OCI-LY7 (cell line): Measurements from ENCODE around the gene GNG14. TPM values are rescaled to one million over a fixed set of nuclear protein-coding genes. Genes with fewer than 3 reads are reported as not detected.
"Not testable (repeated sequence)": the region's sequence is repeated elsewhere in the genome, so short reads cannot be mapped to it uniquely, and the experiment has no call there.

Experiments
- BruUV-seq: library from RNA; stranded (reverse); fragments of 400-500 nt; replicated peaks from 2 replicates; lab custom pipeline; 2021; lab: Mats Ljungman, UMichigan
- CTCF ChIA-PET: fragments of 300-600 bp; sonication (Branson Sonifier 250); formaldehyde crosslinking; loops from one replicate; lab custom pipeline; 2022; ENCODE audit warnings: antibody characterized with exemption; ENCODE audit not compliant: unreplicated experiment; lab: Charles Lee
- POLR2A ChIA-PET: fragments of 300-600 bp; sonication (Branson Sonifier 250); formaldehyde crosslinking; loops from one replicate; lab custom pipeline; 2022; ENCODE audit warnings: antibody characterized with exemption; lab: Charles Lee
- DNase-seq: peaks from one replicate; pipeline ENCODE4 v3.0.0-alpha.2; 2015; ENCODE audit warnings: low spot score
- H2AFZ ChIP-seq: fragments of 200-600 bp; sonication (generic), shearing (Covaris generic); 2 replicates; pipeline ENCODE4 v1.6.1; 2014; ENCODE audit warnings: mild to moderate bottlenecking, antibody characterized with exemption, low read length, moderate library complexity
- H3K27ac ChIP-seq: fragments of 200-600 bp; sonication (generic); 2 replicates; pipeline ENCODE4 v1.5.1; 2014; ENCODE audit warnings: mixed run types, low read depth, mild to moderate bottlenecking, moderate library complexity, low read length, inconsistent platforms; ENCODE audit not compliant: poor library complexity, severe bottlenecking
- H3K36me3 ChIP-seq: fragments of 200-600 bp; sonication (generic); 2 replicates; pipeline ENCODE4 v1.6.1; 2014; ENCODE audit warnings: mild to moderate bottlenecking, antibody characterized with exemption, low read length, moderate library complexity, mixed read lengths; ENCODE audit not compliant: insufficient read depth
- H3K4me1 ChIP-seq: fragments of 200-600 bp; sonication (generic); 2 replicates; pipeline ENCODE4 v1.5.1; 2014; ENCODE audit warnings: mild to moderate bottlenecking, low read length; ENCODE audit not compliant: insufficient read depth, poor library complexity, severe bottlenecking
- H3K4me2 ChIP-seq: fragments of 200-600 bp; sonication (generic); 2 replicates; pipeline ENCODE4 v1.6.1; 2014; ENCODE audit warnings: mild to moderate bottlenecking, low read length
- H3K4me3 ChIP-seq: fragments of 200-600 bp; sonication (generic); 2 replicates; pipeline ENCODE4 v1.5.1; 2014; ENCODE audit warnings: mild to moderate bottlenecking, low read depth, low read length; ENCODE audit not compliant: poor library complexity, severe bottlenecking
- H3K79me2 ChIP-seq: fragments of 200-600 bp; sonication (generic); 2 replicates; pipeline ENCODE4 v1.6.1; 2016; ENCODE audit warnings: low read depth, mild to moderate bottlenecking, low read length, moderate library complexity, mixed read lengths; ENCODE audit not compliant: insufficient read depth
- H3K9me2 ChIP-seq: fragments of 200-600 bp; sonication (generic); 2 replicates; pipeline ENCODE4 v1.6.1; 2016; ENCODE audit warnings: mild to moderate bottlenecking, low read length, mixed read lengths; ENCODE audit not compliant: insufficient read depth
- H3K9me3 ChIP-seq: fragments of 200-600 bp; sonication (generic); 2 replicates; pipeline ENCODE4 v1.6.1; 2014; ENCODE audit warnings: mild to moderate bottlenecking, mixed run types, low read length, mixed read lengths
- H4K20me1 ChIP-seq: fragments of 200-600 bp; sonication (generic); 2 replicates; pipeline ENCODE4 v1.6.1; 2014; ENCODE audit warnings: mild to moderate bottlenecking, antibody characterized with exemption, low read length, moderate library complexity, mixed read lengths; ENCODE audit not compliant: insufficient read depth
- EZH2phosphoT487 ChIP-seq: fragments of 200-600 bp; sonication (generic); IDR thresholded peaks from 2 replicates; pipeline ENCODE4 v1.6.1; 2018; ENCODE audit warnings: low read depth, borderline replicate concordance, mild to moderate bottlenecking, mixed run types, antibody characterized with exemption, low read length, moderate library complexity, mixed read lengths
- intact Hi-C: fragments of 100-400 bp; cut with micrococcal nuclease; formaldehyde crosslinking; loops from one replicate; pipeline ENCODE4 v1.10.0; 2022; ENCODE audit not compliant: unreplicated experiment
- total RNA-seq, 2 experiments: library from RNA; depleted of rRNA in 1 of 2; stranded (reverse); fragments of >200 nt in 1 of 2; shearing (Covaris generic) in 1 of 2; gene quantifications; 2 replicates each; pipeline ENCODE4 v1.2.3, GENCODE V29; 2014 to 2022
- TF ChIP-seq, protein P1 (sequence below): fragments of 200-600 bp; sonication (generic); conservative IDR thresholded peaks from 2 replicates; pipeline ENCODE4 v1.5.1; 2014; ENCODE audit warnings: mild to moderate bottlenecking, antibody characterized with exemption, low read length, moderate library complexity, mixed read lengths

The GNG14 gene
- total RNA-seq, 2 experiments from 2014 or later = 0.93 TPM; not detected in 1

DNA sequence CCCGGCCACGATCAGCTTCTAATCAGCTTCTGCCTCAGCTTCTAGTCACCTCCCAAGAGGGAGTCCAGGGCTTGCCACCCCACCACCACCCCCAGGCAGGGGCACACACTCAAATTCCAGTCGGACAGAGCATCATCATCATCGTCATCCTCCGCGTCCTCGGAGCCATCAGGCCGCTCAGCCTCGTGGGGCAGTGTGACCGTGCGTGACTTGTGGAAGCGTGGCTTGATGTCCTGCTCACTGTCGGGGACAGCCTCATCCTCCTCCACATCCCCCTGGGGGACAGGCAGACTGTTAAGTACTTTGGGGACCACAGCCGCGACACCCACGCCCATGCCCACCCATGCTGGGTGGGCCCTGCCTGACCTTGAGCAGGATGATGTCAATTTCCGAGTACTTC, 23.4 kb downstream of the GNG14 start:
- Histone ChIP-seq H3K36me3 (peaks cover 95% of the 10 kb centered on the region), H3K9me2 (no peaks in the 10 kb centered on the region), H3K4me1 (no peaks in the 10 kb centered on the region), H4K20me1 (no peaks in the 10 kb centered on the region), H2AFZ (no peak overlapping the region), H3K79me2 (no peaks in the 10 kb centered on the region), H3K4me2 (no peak overlapping the region), H3K9me3 (no peaks in the 10 kb centered on the region), H3K4me3 (no peak overlapping the region), H3K27ac (no peak overlapping the region)
- BruUV-seq = no TSS peak
- POLR2A ChIA-PET = no interaction called here
- CTCF ChIA-PET = no interaction called here
- no peak for DNase-seq
- intact Hi-C loops = no loop called here
- TF ChIP-seq EZH2phosphoT487 = no peak
- TF ChIP-seq, protein P1, sequence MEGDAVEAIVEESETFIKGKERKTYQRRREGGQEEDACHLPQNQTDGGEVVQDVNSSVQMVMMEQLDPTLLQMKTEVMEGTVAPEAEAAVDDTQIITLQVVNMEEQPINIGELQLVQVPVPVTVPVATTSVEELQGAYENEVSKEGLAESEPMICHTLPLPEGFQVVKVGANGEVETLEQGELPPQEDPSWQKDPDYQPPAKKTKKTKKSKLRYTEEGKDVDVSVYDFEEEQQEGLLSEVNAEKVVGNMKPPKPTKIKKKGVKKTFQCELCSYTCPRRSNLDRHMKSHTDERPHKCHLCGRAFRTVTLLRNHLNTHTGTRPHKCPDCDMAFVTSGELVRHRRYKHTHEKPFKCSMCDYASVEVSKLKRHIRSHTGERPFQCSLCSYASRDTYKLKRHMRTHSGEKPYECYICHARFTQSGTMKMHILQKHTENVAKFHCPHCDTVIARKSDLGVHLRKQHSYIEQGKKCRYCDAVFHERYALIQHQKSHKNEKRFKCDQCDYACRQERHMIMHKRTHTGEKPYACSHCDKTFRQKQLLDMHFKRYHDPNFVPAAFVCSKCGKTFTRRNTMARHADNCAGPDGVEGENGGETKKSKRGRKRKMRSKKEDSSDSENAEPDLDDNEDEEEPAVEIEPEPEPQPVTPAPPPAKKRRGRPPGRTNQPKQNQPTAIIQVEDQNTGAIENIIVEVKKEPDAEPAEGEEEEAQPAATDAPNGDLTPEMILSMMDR = no peak

- H3K9me2 ChIP-seq, CTCF ChIA-PET, intact Hi-C loops, POLR2A ChIA-PET, H4K20me1 ChIP-seq, H3K9me3 ChIP-seq, H3K79me2 ChIP-seq, H2AFZ ChIP-seq, H3K4me1 ChIP-seq, DNase-seq, H3K4me3 ChIP-seq, BruUV-seq, H3K27ac ChIP-seq, H3K4me2 ChIP-seq: not testable (repeated sequence)
- H3K36me3 ChIP-seq = peaks cover 95% of the 10 kb centered on the region
- TF ChIP-seq, protein P1 = peak; percentile 41; the same call in 1 of the 2 replicates
These were observed 24.3 kb downstream of the GNG14 start for GRCh38 chr19:12712077-12712476.

GRCh38 chr19:12713304-12713703, 25.5 kb downstream of the GNG14 start:
- Histone ChIP-seq H3K79me2 (peaks cover 18% of the 10 kb centered on the region), H3K36me3 (peaks cover 95% of the 10 kb centered on the region)
- H2AFZ ChIP-seq, H3K4me2 ChIP-seq, CTCF ChIA-PET, DNase-seq, H3K9me2 ChIP-seq, H3K9me3 ChIP-seq, H4K20me1 ChIP-seq, intact Hi-C loops, POLR2A ChIA-PET, H3K4me1 ChIP-seq, H3K4me3 ChIP-seq, BruUV-seq, H3K27ac ChIP-seq: not testable (repeated sequence)
